ENCODE results near the gene ROBO2.

ROBO2 gene

DNA sequence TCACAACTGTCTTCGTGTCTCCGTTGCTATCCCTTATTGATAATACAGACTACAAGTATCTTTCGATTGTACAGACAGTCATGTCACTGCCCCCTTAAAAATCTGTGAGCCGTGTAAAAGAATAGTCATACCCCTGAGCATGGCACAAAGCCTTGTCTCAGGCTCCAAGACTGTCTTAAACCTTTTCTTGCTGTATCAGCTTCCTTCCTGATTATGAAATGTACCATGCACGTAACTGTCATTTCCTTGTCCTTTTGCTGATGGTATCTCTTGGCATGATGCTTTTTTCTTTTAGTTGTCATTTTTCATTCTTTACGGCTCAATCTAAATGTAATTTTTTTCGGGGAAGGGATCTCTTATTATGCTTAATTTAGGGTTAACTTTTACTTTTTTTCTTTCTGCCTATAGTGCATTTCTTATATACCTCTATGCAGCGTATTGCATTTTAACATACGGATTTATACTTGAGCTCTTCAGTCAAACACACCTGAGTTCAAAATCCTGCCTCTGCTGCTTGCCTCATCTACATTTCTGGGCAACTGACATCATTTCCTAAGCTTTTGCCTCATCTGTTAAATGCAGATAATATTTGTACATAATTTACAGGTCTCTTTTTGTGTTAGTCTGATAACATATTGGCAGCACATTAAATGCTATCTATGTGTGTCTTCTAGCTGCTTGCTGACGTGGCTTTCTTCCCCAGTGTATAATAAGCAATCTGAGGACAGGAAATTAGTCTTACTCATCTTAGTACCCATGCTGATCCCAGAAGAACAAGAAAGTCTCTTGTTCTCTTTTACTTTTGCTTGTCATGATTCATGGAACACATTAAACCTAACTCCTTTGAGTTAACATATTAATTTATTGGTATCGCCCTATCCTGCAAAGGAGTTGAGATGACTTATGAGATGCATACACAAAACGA, 57.3 kb downstream of the ROBO2 start:
- H3K4me3 ChIP-seq (ENCODE audit: low read length): no peak overlapping the region
- no peak for TF ChIP-seq CTCF (conservative IDR thresholded peaks at IDR 0.05; ENCODE audit: low read length)
- no peak for DNase-seq (ENCODE audit: low read depth)

GRCh38 chr3:77102951-77103769, 63.3 kb downstream of the ROBO2 start:
- no peak overlapping the region for H3K4me3 ChIP-seq (ENCODE audit: low read length)
- TF ChIP-seq CTCF (conservative IDR thresholded peaks at IDR 0.05; ENCODE audit: low read length): no peak
- no peak for DNase-seq (ENCODE audit: low read depth)

DNA sequence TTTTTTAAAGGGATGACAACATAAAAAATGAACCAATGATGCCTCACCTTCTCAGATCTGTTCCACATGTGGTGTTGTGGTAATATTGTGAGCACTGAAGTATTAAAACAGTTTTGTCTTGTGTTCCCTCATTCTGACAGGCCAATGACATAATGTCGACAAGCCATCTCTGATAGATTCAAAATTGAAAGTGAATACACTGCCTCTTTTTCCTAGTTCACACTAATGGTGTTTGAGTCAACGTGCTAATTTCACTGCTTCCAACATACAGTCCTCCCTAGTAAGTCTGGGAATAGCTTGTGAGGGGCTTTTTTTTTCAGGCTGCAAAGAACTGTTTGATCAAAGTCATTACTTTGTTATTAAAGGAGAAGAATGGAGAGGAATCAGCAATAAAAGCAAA, 82.8 kb downstream of the ROBO2 start:
- DNase-seq (ENCODE audit: low read depth): no peak
- no peak for TF ChIP-seq CTCF (conservative IDR thresholded peaks at IDR 0.05; ENCODE audit: low read length)
- H3K4me3 ChIP-seq (ENCODE audit: low read length): no peak overlapping the region

- TF ChIP-seq CTCF (conservative IDR thresholded peaks at IDR 0.05; ENCODE audit: low read length): no peak
- H3K4me3 ChIP-seq (ENCODE audit: low read length): no peak overlapping the region
- no peak for DNase-seq (ENCODE audit: low read depth)
These were observed 86.1 kb downstream of the ROBO2 start for GRCh38 chr3:77125966-77126365.

GRCh38 chr3:77134769-77135168, 94.9 kb downstream of the ROBO2 start:
- TF ChIP-seq CTCF (conservative IDR thresholded peaks at IDR 0.05; ENCODE audit: low read length): no peak
- no peak for DNase-seq (ENCODE audit: low read depth)
- no peak overlapping the region for H3K4me3 ChIP-seq (ENCODE audit: low read length)

DNA sequence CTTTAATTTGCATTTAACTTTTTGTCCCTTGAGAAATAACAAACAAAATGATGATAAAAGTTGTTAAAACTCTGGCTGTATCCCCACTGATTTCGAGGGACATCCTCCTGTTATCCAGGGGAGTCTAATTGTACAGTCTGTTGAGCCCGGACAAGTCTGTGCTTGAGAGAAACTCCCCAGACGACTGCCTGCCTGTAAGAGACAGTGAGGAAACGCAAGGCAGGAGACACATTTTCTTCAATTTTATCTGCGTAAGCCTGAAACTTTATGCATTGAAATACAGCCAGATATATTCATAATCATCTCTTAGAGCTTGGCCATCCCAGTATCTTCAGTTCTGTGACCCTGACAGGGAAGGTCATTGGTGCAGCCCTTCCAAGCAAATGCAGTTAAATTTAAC, 97.7 kb downstream of the ROBO2 start:
- TF ChIP-seq CTCF (conservative IDR thresholded peaks at IDR 0.05; ENCODE audit: low read length): no peak
- no peak overlapping the region for H3K4me3 ChIP-seq (ENCODE audit: low read length)
- DNase-seq (ENCODE audit: low read depth): no peak

Data from AG10803 (cell line).